IMR-90 (cell line): Measurements from ENCODE around the gene PHKB. TPM values are rescaled to one million over a fixed set of nuclear protein-coding genes. Genes with fewer than 3 reads are reported as not detected.

Experiments used
- ATAC-seq: fragments of 200-7000 bp; cut with Tn5 transposase; 2 replicates; pipeline ENCODE4 v1.9.1; 2020; ENCODE audit warnings: low read depth, mild to moderate bottlenecking, moderate library complexity
- BruUV-seq: library from RNA; stranded (reverse); fragments of 400-500 nt; replicated peaks from 2 replicates; lab custom pipeline; 2021; lab: Mats Ljungman, UMichigan
- CTCF ChIA-PET: fragments of 300-600 bp; formaldehyde crosslinking; extraction: SDS; loops from one replicate; lab custom pipeline; 2021; ENCODE audit warnings: antibody characterized with exemption; lab: Yijun Ruan, JAX
- POLR2A ChIA-PET: fragments of 300-600 bp; sonication (Branson Sonifier 250); formaldehyde crosslinking; loops from one replicate; lab custom pipeline; 2022; ENCODE audit warnings: antibody characterized with exemption; ENCODE audit not compliant: unreplicated experiment; lab: Charles Lee
- DNase-seq: peaks from one replicate; pipeline ENCODE4 v3.0.0; 2013
- H2AFZ ChIP-seq: replicated peaks from 2 replicates; pipeline ENCODE3; 2013; ENCODE audit warnings: low read length, mild to moderate bottlenecking; ENCODE audit not compliant: poor library complexity
- H2AK5ac ChIP-seq: 2 replicates; pipeline ENCODE4 v1.6.1; 2013; ENCODE audit warnings: low read depth, low read length, inconsistent platforms
- H2AK9ac ChIP-seq: replicated peaks from 2 replicates; pipeline ENCODE3; 2013; ENCODE audit warnings: mild to moderate bottlenecking, low read depth, low read length, moderate library complexity; ENCODE audit not compliant: poor library complexity
- H2BK120ac ChIP-seq: 2 replicates; pipeline ENCODE4 v1.6.1; 2013; ENCODE audit warnings: low read depth, low read length, inconsistent platforms
- H2BK15ac ChIP-seq: 3 replicates; pipeline ENCODE4 v1.6.1; 2013; ENCODE audit warnings: low read depth, low read length, inconsistent platforms
- H2BK20ac ChIP-seq: 2 replicates; pipeline ENCODE4 v1.6.1; 2013; ENCODE audit warnings: low read depth, mild to moderate bottlenecking, inconsistent platforms, low read length, moderate library complexity
- H2BK5ac ChIP-seq: 2 replicates; pipeline ENCODE4 v1.6.1; 2013; ENCODE audit warnings: mild to moderate bottlenecking, low read depth, low read length, inconsistent platforms; ENCODE audit not compliant: poor library complexity, severe bottlenecking
- H3K14ac ChIP-seq: replicated peaks from 2 replicates; pipeline ENCODE4 v1.6.1; 2013; ENCODE audit warnings: low read depth, low read length, inconsistent platforms
- H3K18ac ChIP-seq: 2 replicates; pipeline ENCODE4 v1.6.1; 2013; ENCODE audit warnings: low read depth, low read length, control low read depth
- H3K23ac ChIP-seq: 2 replicates; pipeline ENCODE4 v1.6.1; 2013; ENCODE audit warnings: low read depth, low read length, inconsistent platforms
- H3K27ac ChIP-seq: 2 replicates; pipeline ENCODE4 v1.5.1; 2013; ENCODE audit warnings: mild to moderate bottlenecking, control low read depth, low read length; ENCODE audit not compliant: insufficient read depth
- H3K27me3 ChIP-seq: 2 replicates; pipeline ENCODE4 v1.6.1; 2013; ENCODE audit warnings: low read length; ENCODE audit not compliant: control insufficient read depth, insufficient read depth
- H3K36me3 ChIP-seq: 2 replicates; pipeline ENCODE4 v1.6.1; 2013; ENCODE audit warnings: low read length, mixed read lengths; ENCODE audit not compliant: control insufficient read depth, insufficient read depth
- H3K4ac ChIP-seq: 2 replicates; pipeline ENCODE4 v1.6.1; 2013; ENCODE audit warnings: low read depth, low read length, inconsistent platforms
- H3K4me1 ChIP-seq: 2 replicates; pipeline ENCODE4 v1.6.1; 2013; ENCODE audit warnings: low read length, mixed read lengths; ENCODE audit not compliant: control insufficient read depth, insufficient read depth
- H3K4me2 ChIP-seq: 2 replicates; pipeline ENCODE4 v1.6.1; 2013; ENCODE audit warnings: low read depth, mild to moderate bottlenecking, control low read depth, low read length, moderate library complexity
- H3K4me3 ChIP-seq: 2 replicates; pipeline ENCODE4 v1.5.1; 2013; ENCODE audit warnings: low read depth, mild to moderate bottlenecking, control low read depth, low read length, moderate library complexity; ENCODE audit not compliant: insufficient read depth
- H3K56ac ChIP-seq: 2 replicates; pipeline ENCODE4 v1.6.1; 2013; ENCODE audit warnings: low read length, inconsistent platforms; ENCODE audit not compliant: insufficient read depth; ENCODE audit errors: extremely low read depth
- H3K79me1 ChIP-seq, 2 experiments: 2 replicates each; pipeline ENCODE4 v1.6.1; 2013; ENCODE audit warnings: low read length in 2 of 2, inconsistent platforms in 1 of 2, low read depth in 1 of 2
- H3K9ac ChIP-seq: 2 replicates; pipeline ENCODE4 v1.6.1; 2013; ENCODE audit warnings: low read depth, low read length, control low read depth
- H3K9me1 ChIP-seq: 2 replicates; pipeline ENCODE4 v1.6.1; 2013; ENCODE audit warnings: low read length, inconsistent platforms; ENCODE audit not compliant: insufficient read depth
- H3K9me3 ChIP-seq: 2 replicates; pipeline ENCODE4 v1.6.1; 2013; ENCODE audit warnings: low read length; ENCODE audit not compliant: control insufficient read depth, insufficient read depth
- H4K20me1 ChIP-seq: 2 replicates; pipeline ENCODE4 v1.6.1; 2013; ENCODE audit warnings: low read length, inconsistent platforms; ENCODE audit not compliant: insufficient read depth
- H4K5ac ChIP-seq: 2 replicates; pipeline ENCODE4 v1.6.1; 2013; ENCODE audit warnings: mild to moderate bottlenecking, low read depth, low read length, control low read depth
- H4K8ac ChIP-seq, 2 experiments: 2 replicates each; pipeline ENCODE4 v1.6.1; 2013; ENCODE audit warnings: low read depth in 2 of 2, low read length in 2 of 2, control low read depth in 1 of 2, inconsistent platforms in 1 of 2
- H4K91ac ChIP-seq: 2 replicates; pipeline ENCODE4 v1.6.1; 2013; ENCODE audit warnings: low read depth, low read length, inconsistent platforms; ENCODE audit not compliant: insufficient read depth
- ELK1 ChIP-seq: fragments of 150-350 bp; IDR thresholded peaks from 2 replicates; pipeline ENCODE4 v1.6.1; 2016; ENCODE audit warnings: low read depth, mild to moderate bottlenecking, low read length, moderate library complexity, borderline replicate concordance
- MAZ ChIP-seq: IDR thresholded peaks from 2 replicates; pipeline ENCODE4 v1.6.1; 2012; ENCODE audit warnings: low read depth, mild to moderate bottlenecking, low read length, improper control_type of control experiment, moderate library complexity, borderline replicate concordance
- RCOR1 ChIP-seq: IDR thresholded peaks from 2 replicates; pipeline ENCODE4 v1.6.1; 2012; ENCODE audit warnings: mild to moderate bottlenecking, low read length, improper control_type of control experiment; ENCODE audit not compliant: insufficient replicate concordance
- WGBS, 2 experiments: methylation state at CpG; one replicate each; pipeline versions ENCODE4 v1.1.5 to v1.1.7; 2013; ENCODE audit warnings: missing lambda C conversion rate in 2 of 2; ENCODE audit not compliant: insufficient read length in 1 of 2; ENCODE audit errors: extremely low coverage in 2 of 2; 5-methylcytosine and 5-hydroxymethylcytosine counted together
- dilution Hi-C: fragments of 300-500 bp; cut with HindIII; formaldehyde crosslinking; loops from one replicate; pipeline ENCODE4 v1.14.3; 2018; ENCODE audit warnings: low sequenced_read_pairs; ENCODE audit not compliant: unreplicated experiment
- in situ Hi-C: fragments of 300-500 bp; cut with MboI; formaldehyde crosslinking; loops from 3 replicates; pipeline ENCODE4 v1.14.3; 2019; ENCODE audit warnings: low sequenced_read_pairs, inconsistent platforms, mixed read lengths
- intact Hi-C: fragments of 100-400 bp; cut with micrococcal nuclease; formaldehyde crosslinking; loops from 2 replicates; pipeline ENCODE4 v1.10.0; 2022
- polyA plus RNA-seq, 3 experiments: library from polyadenylated mRNA; depleted of rRNA; stranded (reverse); fragments of >200 nt; gene quantifications; 2 replicates each; pipeline ENCODE4 v1.2.3, GENCODE V29; 2012; ENCODE audit warnings: low replicate concordance in 1 of 3
- total RNA-seq: library from RNA; depleted of rRNA; stranded (reverse); fragments of >200 nt; gene quantifications from 2 replicates; pipeline ENCODE4 v1.2.3, GENCODE V29; 2012
- TF ChIP-seq, protein P1 (sequence below): conservative IDR thresholded peaks from 2 replicates; pipeline ENCODE4 v1.5.1; 2012; ENCODE audit warnings: mild to moderate bottlenecking, low read depth, low read length, improper control_type of control experiment

PHKB gene
- total and polyA plus RNA-seq, 2 of the 4 experiments (the other 2 are of a cell fraction): 24.2 to 58.6 TPM

- POLR2A ChIA-PET: no interaction called here
- no peak for ATAC-seq
Measured at GRCh38 chr16:47667956-47668355, 206.8 kb downstream of the PHKB start.

More at GRCh38 chr16:47667956-47668355, 206.8 kb downstream of the PHKB start:
- BruUV-seq: no TSS peak
- Histone ChIP-seq H3K23ac (no peak overlapping the region), H3K4me3 (no peak overlapping the region), H2AK9ac (no peak overlapping the region), H4K5ac (no peak overlapping the region), H3K4me1 (0 out of 2 replicates have a peak, but pooled peaks cover 3% of the 10 kb centered on the region), H3K9me3 (no peaks in the 10 kb centered on the region), H3K56ac (no peak overlapping the region), H3K9me1 (no peaks in the 10 kb centered on the region), H3K18ac (no peak overlapping the region), H3K14ac (no peak overlapping the region), H4K8ac (no peak overlapping the region), H4K20me1 (no peaks in the 10 kb centered on the region), H3K79me1 (no peaks in the 10 kb centered on the region), H2AFZ (no peak overlapping the region), H2BK15ac (no peak overlapping the region), H2AK5ac (no peak overlapping the region), H3K27ac (no peak overlapping the region), H3K27me3 (no peaks in the 10 kb centered on the region), H2BK5ac (no peak overlapping the region), H3K9ac (no peak overlapping the region), H2BK20ac (no peak overlapping the region), H3K36me3 (peaks cover 1% of the 10 kb centered on the region; the same call in 1 of the 2 replicates), H3K4me2 (no peak overlapping the region), H4K91ac (no peak overlapping the region), H3K4ac (no peak overlapping the region), H2BK120ac (no peak overlapping the region)
- CTCF ChIA-PET: no interaction called here
- in situ Hi-C loops: loop anchor here (25.0 kb wide), 1 partner anchor 506 kb away; no protein-coding TSS in a partner anchor
- WGBS, 2 experiments: 100% methylated on average over 1 of the region's 6 CpGs; no CpG with 5 or more reads in 1 of the 2 experiments
- DNase-seq: peak; percentile 19
- TF ChIP-seq ELK1: no peak
- TF ChIP-seq, protein P1, sequence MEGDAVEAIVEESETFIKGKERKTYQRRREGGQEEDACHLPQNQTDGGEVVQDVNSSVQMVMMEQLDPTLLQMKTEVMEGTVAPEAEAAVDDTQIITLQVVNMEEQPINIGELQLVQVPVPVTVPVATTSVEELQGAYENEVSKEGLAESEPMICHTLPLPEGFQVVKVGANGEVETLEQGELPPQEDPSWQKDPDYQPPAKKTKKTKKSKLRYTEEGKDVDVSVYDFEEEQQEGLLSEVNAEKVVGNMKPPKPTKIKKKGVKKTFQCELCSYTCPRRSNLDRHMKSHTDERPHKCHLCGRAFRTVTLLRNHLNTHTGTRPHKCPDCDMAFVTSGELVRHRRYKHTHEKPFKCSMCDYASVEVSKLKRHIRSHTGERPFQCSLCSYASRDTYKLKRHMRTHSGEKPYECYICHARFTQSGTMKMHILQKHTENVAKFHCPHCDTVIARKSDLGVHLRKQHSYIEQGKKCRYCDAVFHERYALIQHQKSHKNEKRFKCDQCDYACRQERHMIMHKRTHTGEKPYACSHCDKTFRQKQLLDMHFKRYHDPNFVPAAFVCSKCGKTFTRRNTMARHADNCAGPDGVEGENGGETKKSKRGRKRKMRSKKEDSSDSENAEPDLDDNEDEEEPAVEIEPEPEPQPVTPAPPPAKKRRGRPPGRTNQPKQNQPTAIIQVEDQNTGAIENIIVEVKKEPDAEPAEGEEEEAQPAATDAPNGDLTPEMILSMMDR: no peak
- no peak for TF ChIP-seq MAZ
- no peak for TF ChIP-seq RCOR1
- intact Hi-C loops: no loop called here
- dilution Hi-C loops: no loop called here
